T follicular helper cell (primary cell): ENCODE results near the gene HYAL3.
A peak's percentile ranks its signal among the peaks of the same experiment; 100 is the strongest.
"Not testable (repeated sequence)": the region's sequence is repeated elsewhere in the genome, so short reads cannot be mapped to it uniquely, and the experiment has no call there.

Experiments used
- DNase-seq: peaks from one replicate; pipeline ENCODE4 v3.0.0-alpha.2; 2020; ENCODE audit warnings: low read depth

HYAL3 gene

GRCh38 chr3:50258029-50258680, 41.0 kb downstream of the HYAL3 start:
- DNase-seq = no peak

- DNase-seq = no peak
These were observed 42.0 kb downstream of the HYAL3 start for GRCh38 chr3:50256978-50257890.

- no peak for DNase-seq
These were observed 44.0 kb downstream of the HYAL3 start for GRCh38 chr3:50255251-50255615.

- DNase-seq = no peak
These were observed 44.5 kb downstream of the HYAL3 start for GRCh38 chr3:50254577-50255250.

- no peak for DNase-seq
These were observed 48.0 kb downstream of the HYAL3 start for GRCh38 chr3:50251220-50251619.

GRCh38 chr3:50250514-50250913, 48.7 kb downstream of the HYAL3 start:
- DNase-seq = no peak

GRCh38 chr3:50249457-50249856, 49.7 kb downstream of the HYAL3 start:
- DNase-seq = no peak

- no peak for DNase-seq
These were observed 50.8 kb downstream of the HYAL3 start for GRCh38 chr3:50248387-50248786.

GRCh38 chr3:50246517-50246954, 52.7 kb downstream of the HYAL3 start:
- peak; percentile 76 for DNase-seq

- peak; percentile 94 for DNase-seq
These were observed 53.2 kb downstream of the HYAL3 start for GRCh38 chr3:50245831-50246516.

GRCh38 chr3:50245251-50245745, 53.9 kb downstream of the HYAL3 start:
- no peak for DNase-seq

- not testable (repeated sequence) for DNase-seq
These were observed 54.4 kb downstream of the HYAL3 start for GRCh38 chr3:50244813-50245212.

GRCh38 chr3:50243543-50243895, 55.7 kb downstream of the HYAL3 start:
- no peak for DNase-seq

GRCh38 chr3:50242851-50243542, 56.2 kb downstream of the HYAL3 start:
- no peak for DNase-seq
